HG03520 (cell line): ENCODE results near the gene HSFX3.
A peak's percentile ranks its signal among the peaks of the same experiment; 100 is the strongest.
"Not testable (repeated sequence)": the region's sequence is repeated elsewhere in the genome, so short reads cannot be mapped to it uniquely, and the experiment has no call there.

Experiments
- ATAC-seq: cut with Tn5 transposase; IDR thresholded peaks from one replicate; pipeline ENCODE4 v1.9.1; 2021; ENCODE audit warnings: mild to moderate bottlenecking, moderate library complexity; ENCODE audit not compliant: unreplicated experiment

HSFX3 gene

GRCh38 chrX:149518236-149518635, 31.5 kb downstream of the HSFX3 start:
- ATAC-seq, result no peak

GRCh38 chrX:149517308-149517707, 32.4 kb downstream of the HSFX3 start:
- ATAC-seq, result no peak

GRCh38 chrX:149516604-149517003, 33.1 kb downstream of the HSFX3 start:
- ATAC-seq, result no peak

GRCh38 chrX:149515954-149516602, 33.6 kb downstream of the HSFX3 start:
- ATAC-seq, result no peak

GRCh38 chrX:149513825-149514428, 35.8 kb downstream of the HSFX3 start:
- no peak for ATAC-seq

- peak; percentile 83 for ATAC-seq
Measured at GRCh38 chrX:149512225-149512885, 37.4 kb downstream of the HSFX3 start.

- ATAC-seq, result no peak
Measured at GRCh38 chrX:149511081-149511480, 38.6 kb downstream of the HSFX3 start.

- ATAC-seq, result no peak
Measured at GRCh38 chrX:149510386-149510785, 39.3 kb downstream of the HSFX3 start.

GRCh38 chrX:149508467-149508866, 41.3 kb downstream of the HSFX3 start:
- ATAC-seq, result no peak

- no peak for ATAC-seq
Measured at GRCh38 chrX:149506349-149506748, 43.4 kb downstream of the HSFX3 start.

GRCh38 chrX:149505671-149506070, 44.1 kb downstream of the HSFX3 start:
- no peak for ATAC-seq

GRCh38 chrX:149504915-149505651, 44.6 kb downstream of the HSFX3 start, which contains the start of gene IDS:
Gene IDS, minus strand, starts transcription at chrX:149505306. Its CDS starts 169 bp downstream, at chrX:149505137.
- ATAC-seq, result peak; percentile 47

GRCh38 chrX:149504226-149504914, 45.4 kb downstream of the HSFX3 start:
- ATAC-seq, result peak; percentile 39

GRCh38 chrX:149503446-149503845, 46.3 kb downstream of the HSFX3 start:
- peak; percentile 66 for ATAC-seq

- ATAC-seq, result not testable (repeated sequence)
Measured at GRCh38 chrX:149502923-149503322, 46.8 kb downstream of the HSFX3 start.

- ATAC-seq, result no peak
Measured at GRCh38 chrX:149499766-149500165, 50.0 kb downstream of the HSFX3 start.

- no peak for ATAC-seq
Measured at GRCh38 chrX:149498767-149499166, 51.0 kb downstream of the HSFX3 start.
